A549 (cell line): ENCODE data around the gene FAM3A. TPM values are rescaled to one million over a fixed set of nuclear protein-coding genes. Genes with fewer than 3 reads are reported as not detected.

Experiments used
- ATAC-seq, 2 experiments: fragments of 200-7000 bp in 1 of 2; fragments of >200 bp in 1 of 2; cut with Nextera tagmentation in 1 of 2; cut with Tn5 transposase in 1 of 2; 3 replicates each; pipeline versions ENCODE4 v1.8.0 to v1.9.1; 2018 to 2020; ENCODE audit warnings: mild to moderate bottlenecking in 1 of 2, moderate library complexity in 1 of 2
- CTCF ChIA-PET: fragments of 300-600 bp; sonication (Branson Sonifier 250); formaldehyde crosslinking; extraction: SDS; loops from one replicate; lab custom pipeline; 2021; ENCODE audit warnings: antibody characterized with exemption, inconsistent platforms; lab: Yijun Ruan, JAX
- POLR2A ChIA-PET: fragments of 350-600 bp; formaldehyde crosslinking; extraction: SDS; loops from one replicate; lab custom pipeline; 2021; ENCODE audit warnings: antibody characterized with exemption, inconsistent platforms; lab: Yijun Ruan, JAX
- DNase-seq, 2 experiments: peaks; one replicate each; pipeline versions ENCODE4 v3.0.0 to v3.0.0-alpha.2; 2011 to 2016; ENCODE audit warnings: low read depth in 1 of 2, low spot score in 1 of 2
- FAIRE-seq: peaks from 2 replicates; lab custom pipeline; 2011; peaks lifted over from hg19 to GRCh38; lab: Jason Lieb, UNC
- H3K27ac ChIP-seq, 2 experiments: fragments of >200 bp; sonication (Bioruptor Twin); formaldehyde crosslinking; 3 replicates each; pipeline ENCODE4 v1.5.1; 2016 to 2017
- H3K4me1 ChIP-seq: fragments of >200 bp; sonication (Bioruptor Twin); formaldehyde crosslinking; 3 replicates; pipeline ENCODE4 v1.6.1; 2016
- H3K4me2 ChIP-seq: fragments of >200 bp; sonication (Bioruptor Twin); formaldehyde crosslinking; 3 replicates; pipeline ENCODE4 v1.6.1; 2016
- H3K4me3 ChIP-seq: fragments of >200 bp; sonication (Bioruptor Twin); formaldehyde crosslinking; 3 replicates; pipeline ENCODE4 v1.5.1; 2016
- H3K9me3 ChIP-seq: fragments of >200 bp; sonication (Bioruptor Twin); formaldehyde crosslinking; 3 replicates; pipeline ENCODE4 v1.6.1; 2016
- BCL3 ChIP-seq: fragments of >200 bp; sonication (Bioruptor Twin); formaldehyde crosslinking; IDR thresholded peaks from 3 replicates; pipeline ENCODE4 v1.6.1; 2016
- BHLHE40 ChIP-seq: IDR thresholded peaks from 2 replicates; pipeline ENCODE4 v1.6.1; 2012; ENCODE audit warnings: low read depth, low read length, inconsistent platforms
- CHD4 ChIP-seq: fragments of 200-600 bp; sonication (generic); IDR thresholded peaks from 2 replicates; pipeline ENCODE4 v1.6.1; 2016; ENCODE audit warnings: antibody characterized with exemption, mild to moderate bottlenecking, borderline replicate concordance
- CTCF ChIP-seq: fragments of >200 bp; sonication (Bioruptor Twin); formaldehyde crosslinking; IDR thresholded peaks from 3 replicates; pipeline ENCODE4 v1.5.1; 2016
- ELK1 ChIP-seq: fragments of 150-350 bp; IDR thresholded peaks from 2 replicates; pipeline ENCODE4 v1.6.1; 2014; ENCODE audit warnings: low read depth, mild to moderate bottlenecking, low read length
- FOSB ChIP-seq: fragments of 250-450 bp; sonication (Bioruptor Pico); IDR thresholded peaks from 2 replicates; pipeline ENCODE4 v1.5.0; 2020; ENCODE audit warnings: mild to moderate bottlenecking, moderate library complexity
- GATA3 ChIP-seq: IDR thresholded peaks from 2 replicates; pipeline ENCODE4 v1.6.1; 2012; ENCODE audit warnings: borderline replicate concordance
- HDAC2 ChIP-seq: fragments of 200-600 bp; sonication (generic); IDR thresholded peaks from 2 replicates; pipeline ENCODE4 v1.6.1; 2016
- HOXB5 ChIP-seq: fragments of 250-450 bp; sonication (Bioruptor Pico); IDR thresholded peaks from 2 replicates; pipeline ENCODE4 v1.5.0; 2020; ENCODE audit warnings: mild to moderate bottlenecking, moderate library complexity
- KDM1A ChIP-seq: fragments of 200-600 bp; sonication (generic); IDR thresholded peaks from 2 replicates; pipeline ENCODE4 v1.6.1; 2016; ENCODE audit warnings: low read depth, mild to moderate bottlenecking
- KDM5A ChIP-seq: fragments of 200-600 bp; sonication (generic); IDR thresholded peaks from 2 replicates; pipeline ENCODE4 v1.6.1; 2016; ENCODE audit warnings: antibody characterized with exemption, mild to moderate bottlenecking
- MYC ChIP-seq: IDR thresholded peaks from 2 replicates; pipeline ENCODE4 v1.6.1; 2012; ENCODE audit warnings: mild to moderate bottlenecking, inconsistent platforms, low read length, improper control_type of control experiment, borderline replicate concordance
- NR3C1 ChIP-seq: fragments of >200 bp; sonication (Bioruptor Twin); formaldehyde crosslinking; IDR thresholded peaks from 3 replicates; pipeline ENCODE4 v1.6.1; 2017
- PBX3 ChIP-seq: IDR thresholded peaks from 2 replicates; pipeline ENCODE4 v1.6.1; 2012
- POLR2AphosphoS2 ChIP-seq: conservative IDR thresholded peaks from 2 replicates; pipeline ENCODE4 v1.6.1; 2012; ENCODE audit warnings: low read length, improper control_type of control experiment, inconsistent platforms
- REST ChIP-seq: fragments of 200-600 bp; sonication (generic); IDR thresholded peaks from 2 replicates; pipeline ENCODE4 v1.6.1; 2016; ENCODE audit warnings: antibody characterized with exemption, mild to moderate bottlenecking, moderate library complexity
- RFX5 ChIP-seq: fragments of 450-650 bp; IDR thresholded peaks from 2 replicates; pipeline ENCODE4 v1.7.1; 2014; ENCODE audit warnings: antibody characterized with exemption, mild to moderate bottlenecking, moderate library complexity
- TFCP2L1 ChIP-seq: fragments of 250-450 bp; sonication (Bioruptor Pico); IDR thresholded peaks from 2 replicates; pipeline ENCODE4 v1.5.0; 2021; ENCODE audit warnings: mild to moderate bottlenecking
- ZFP36 ChIP-seq: fragments of 450-650 bp; IDR thresholded peaks from 2 replicates; pipeline ENCODE4 v1.6.1; 2014; ENCODE audit warnings: borderline replicate concordance; ENCODE audit not compliant: partially characterized antibody
- ZNF302 ChIP-seq: fragments of 250-450 bp; sonication (Bioruptor Pico); IDR thresholded peaks from 2 replicates; pipeline ENCODE4 v1.9.0; 2021; ENCODE audit warnings: inconsistent platforms, mild to moderate bottlenecking, moderate library complexity
- ZSCAN20 ChIP-seq: fragments of 250-450 bp; sonication (Bioruptor Pico); IDR thresholded peaks from 2 replicates; pipeline ENCODE4 v1.8.0; 2022; ENCODE audit warnings: mild to moderate bottlenecking, moderate library complexity
- WGBS: methylation state at CpG from one replicate; pipeline ENCODE4 v1.1.6; 2017; ENCODE audit errors: missing lambda C conversion rate; 5-methylcytosine and 5-hydroxymethylcytosine counted together
- polyA plus RNA-seq, 4 experiments: library from polyadenylated mRNA; depleted of rRNA in 3 of 4; stranded (reverse); fragments of >200 nt; fragmentation: RNase III in 1 of 4; extraction: RNeasy Plus Mini Kit Qiagen cat#74134 plus additional on column Dnase treatment in 1 of 4; gene quantifications; 2 replicates in 3 of 4; 3 replicates in 1 of 4; pipeline ENCODE4 v1.2.3, GENCODE V29; 2011 to 2017

FAM3A gene
- polyA plus RNA-seq, 2 of the 4 experiments (the other 2 are of a cell fraction) = 21.7 to 36.7 TPM

- DNase-seq (no peak), FAIRE-seq (no peak), ATAC-seq (no peak)
- TF ChIP-seq KDM5A (no peak), HOXB5 (CRISPR knock-in tag) (no peak), KDM1A (no peak), POLR2AphosphoS2 (no peak), PBX3 (no peak), REST (no peak), CHD4 (no peak), GATA3 (no peak), TFCP2L1 (CRISPR knock-in tag) (no peak), FOSB (CRISPR knock-in tag) (no peak), CTCF (no peak), BCL3 (no peak), ZSCAN20 (CRISPR knock-in tag) (no peak), NR3C1 (no peak), ZFP36 (no peak)
- Histone ChIP-seq H3K27ac (no peak overlapping the region), H3K4me3 (no peak overlapping the region), H3K4me2 (no peak overlapping the region), H3K9me3 (no peaks in the 10 kb centered on the region), H3K4me1 (peaks cover 24% of the 10 kb centered on the region)
- WGBS = 83% methylated on average over 7 of the region's 7 CpGs
- ChIA-PET CTCF (interaction anchor here (1.7 kb wide), 1 partner anchor 36 kb away, joined by 4 read pairs; no protein-coding TSS in a partner anchor), POLR2A (interaction anchor here (1.0 kb wide), 1 partner anchor 112 kb away, joined by 3 read pairs; no protein-coding TSS in a partner anchor)
Observed at GRCh38 chrX:154482786-154483185, 33.2 kb downstream of the FAM3A start.

- no peak for ATAC-seq
- H3K4me3 ChIP-seq = no peak overlapping the region
- POLR2A ChIA-PET = interaction anchor here (1.0 to 1.1 kb wide), 2 partner anchors 9 to 111 kb away, joined by 3 to 4 read pairs; partner anchors contain the start of gene SLC10A3
- TF ChIP-seq BCL3 (no peak), MYC (no peak), REST (no peak), BHLHE40 (no peak), HDAC2 (no peak), KDM1A (no peak), KDM5A (no peak), ZNF302 (CRISPR knock-in tag) (no peak), RFX5 (no peak), ELK1 (no peak)
Observed at GRCh38 chrX:154481911-154482601, 34.0 kb downstream of the FAM3A start.

More at GRCh38 chrX:154481911-154482601, 34.0 kb downstream of the FAM3A start:
- Histone ChIP-seq H3K4me2 (no peak overlapping the region), H3K4me1 (peaks cover 23% of the 10 kb centered on the region), H3K27ac (no peak overlapping the region), H3K9me3 (no peaks in the 10 kb centered on the region)
- DNase-seq (no peak), FAIRE-seq (no peak)
- WGBS = 80% methylated on average over 10 of the region's 14 CpGs
- CTCF ChIA-PET = no interaction called here
